HCT116 (cell line): Measurements from ENCODE around the gene CES3. TPM values are rescaled to one million over a fixed set of nuclear protein-coding genes. Genes with fewer than 3 reads are reported as not detected.

ENCODE experiments used
- ATAC-seq: fragments of 200-7000 bp; cut with Tn5 transposase; 2 replicates; pipeline ENCODE4 v1.9.1; 2020; ENCODE audit warnings: mild to moderate bottlenecking, moderate library complexity
- BruUV-seq: library from RNA; stranded (reverse); fragments of 400-500 nt; replicated peaks from 2 replicates; lab custom pipeline; 2021; lab: Mats Ljungman, UMichigan
- CTCF ChIA-PET: fragments of 300-600 bp; sonication (Branson Sonifier 250); formaldehyde crosslinking; loops from one replicate; lab custom pipeline; 2021; ENCODE audit warnings: antibody characterized with exemption; lab: Charles Lee
- POLR2A ChIA-PET: fragments of 300-600, 350-600 bp; sonication (Branson Sonifier 250); formaldehyde crosslinking; loops from one replicate; lab custom pipeline; 2021; ENCODE audit warnings: antibody characterized with exemption; lab: Charles Lee
- RAD21 ChIA-PET, 2 experiments: fragments of 300-600 bp; sonication (Branson Sonifier 250); formaldehyde crosslinking; loops; one replicate each; lab custom pipeline; 2023; ENCODE audit warnings: low total read pairs in 2 of 2; ENCODE audit not compliant: uncharacterized antibody in 2 of 2, unreplicated experiment in 2 of 2, low non-redundant PET in 1 of 2; lab: Charles Lee
- DNase-seq: peaks from one replicate; pipeline ENCODE4 v3.0.0-alpha.2; 2010; ENCODE audit warnings: low read depth, low spot score
- H2AFZ ChIP-seq: fragments of 200-600 bp; shearing (Covaris generic), sonication (generic); 2 replicates; pipeline ENCODE4 v1.6.1; 2017; ENCODE audit warnings: low read depth, mixed run types, mixed read lengths, antibody characterized with exemption, low read length; ENCODE audit not compliant: poor library complexity, severe bottlenecking
- H3K27ac ChIP-seq: 2 replicates; pipeline ENCODE4 v1.5.1; 2012; ENCODE audit warnings: low read depth, low read length
- H3K27me3 ChIP-seq: fragments of 200-600 bp; sonication (generic); 2 replicates; pipeline ENCODE4 v1.6.1; 2016; ENCODE audit warnings: mixed run types, low read length, mixed read lengths; ENCODE audit not compliant: insufficient read depth
- H3K36me3 ChIP-seq, 2 experiments: fragments of 200-500 bp in 1 of 2; fragments of 200-600 bp in 1 of 2; sonication (Bioruptor generic) in 1 of 2; sonication (generic) in 1 of 2; 2 replicates each; pipeline versions ENCODE4 v1.5.1 to v1.6.1; 2014 to 2016; ENCODE audit warnings: low read length in 2 of 2, inconsistent platforms in 1 of 2, mixed read lengths in 1 of 2, mixed run types in 1 of 2; ENCODE audit not compliant: insufficient read depth in 2 of 2, control insufficient read depth in 1 of 2
- H3K4me1 ChIP-seq, 2 experiments: fragments of 200-600 bp in 1 of 2; sonication (generic) in 1 of 2; 2 replicates each; pipeline versions ENCODE4 v1.5.1 to v1.6.1; 2012 to 2017; ENCODE audit warnings: low read length in 2 of 2, inconsistent platforms in 1 of 2, mild to moderate bottlenecking in 1 of 2, mixed read lengths in 1 of 2, mixed run types in 1 of 2, moderate library complexity in 1 of 2; ENCODE audit not compliant: insufficient read depth in 2 of 2, control insufficient read depth in 1 of 2
- H3K4me2 ChIP-seq: fragments of 200-600 bp; sonication (generic); 2 replicates; pipeline ENCODE4 v1.6.1; 2017; ENCODE audit warnings: mixed run types, low read length, mixed read lengths
- H3K4me3 ChIP-seq, 2 experiments: fragments of 200-600 bp in 1 of 2; sonication (generic) in 1 of 2; replicated peaks in 1 of 2; 2 replicates each; pipeline ENCODE4 v1.5.1; 2011 to 2016; ENCODE audit warnings: low read length in 2 of 2, control low read depth in 1 of 2, low read depth in 1 of 2, mild to moderate bottlenecking in 1 of 2, mixed read lengths in 1 of 2, mixed run types in 1 of 2
- H3K79me2 ChIP-seq: fragments of 200-600 bp; sonication (generic); 2 replicates; pipeline ENCODE4 v1.6.1; 2017; ENCODE audit warnings: mild to moderate bottlenecking, mixed run types, low read length, moderate library complexity, mixed read lengths; ENCODE audit not compliant: insufficient read depth
- H3K9ac ChIP-seq: fragments of 200-600 bp; sonication (generic); 2 replicates; pipeline ENCODE4 v1.6.1; 2016; ENCODE audit warnings: low read length, mixed read lengths
- H3K9me2 ChIP-seq: fragments of 200-600 bp; sonication (generic), shearing (Covaris generic); 2 replicates; pipeline ENCODE4 v1.6.1; 2017; ENCODE audit warnings: mixed run types, mild to moderate bottlenecking, moderate library complexity; ENCODE audit not compliant: insufficient read depth
- H3K9me3 ChIP-seq, 2 experiments: fragments of 200-500 bp in 1 of 2; fragments of 200-600 bp in 1 of 2; sonication (Bioruptor generic) in 1 of 2; sonication (generic) in 1 of 2; 2 replicates each; pipeline ENCODE4 v1.6.1; 2014 to 2017; ENCODE audit warnings: low read length in 2 of 2, mixed read lengths in 2 of 2, inconsistent platforms in 1 of 2, low read depth in 1 of 2, mild to moderate bottlenecking in 1 of 2, mixed run types in 1 of 2, moderate library complexity in 1 of 2; ENCODE audit not compliant: control insufficient read depth in 1 of 2, insufficient read depth in 1 of 2
- H4K20me1 ChIP-seq: fragments of 200-600 bp; sonication (generic), shearing (Covaris generic); 2 replicates; pipeline ENCODE4 v1.6.1; 2017; ENCODE audit warnings: mixed run types, mild to moderate bottlenecking, moderate library complexity; ENCODE audit not compliant: insufficient read depth
- ATF3 ChIP-seq: IDR thresholded peaks from 2 replicates; pipeline ENCODE4 v1.6.1; 2012
- CBX3 ChIP-seq: IDR thresholded peaks from 2 replicates; pipeline ENCODE4 v1.6.1; 2012; ENCODE audit warnings: low read depth
- CEBPB ChIP-seq: IDR thresholded peaks from 2 replicates; pipeline ENCODE4 v1.6.1; 2012; ENCODE audit warnings: low read depth
- EZH2 ChIP-seq: fragments of 200-600 bp; sonication (generic); IDR thresholded peaks from 2 replicates; pipeline ENCODE4 v1.6.1; 2017; ENCODE audit warnings: antibody characterized with exemption, mixed run types
- EZH2phosphoT487 ChIP-seq: fragments of 200-600 bp; IDR thresholded peaks from 2 replicates; pipeline ENCODE4 v1.6.1; 2018; ENCODE audit warnings: antibody characterized with exemption, borderline replicate concordance
- FOSL1 ChIP-seq: IDR thresholded peaks from 2 replicates; pipeline ENCODE4 v1.6.1; 2012; ENCODE audit warnings: low read depth
- JUND ChIP-seq: IDR thresholded peaks from 2 replicates; pipeline ENCODE4 v1.6.1; 2012
- MAX ChIP-seq: IDR thresholded peaks from 2 replicates; pipeline ENCODE4 v1.6.1; 2012
- RAD21 ChIP-seq: IDR thresholded peaks from 2 replicates; pipeline ENCODE4 v1.6.1; 2012; ENCODE audit warnings: low read depth, mild to moderate bottlenecking
- REST ChIP-seq: IDR thresholded peaks from 2 replicates; pipeline ENCODE4 v1.6.1; 2012; ENCODE audit warnings: low read depth
- SIN3A ChIP-seq: IDR thresholded peaks from 2 replicates; pipeline ENCODE4 v1.6.1; 2012; ENCODE audit warnings: low read depth
- SP1 ChIP-seq: IDR thresholded peaks from 2 replicates; pipeline ENCODE4 v1.6.1; 2012; ENCODE audit warnings: low read depth
- SRF ChIP-seq: IDR thresholded peaks from 2 replicates; pipeline ENCODE4 v1.6.1; 2012; ENCODE audit warnings: low read depth
- YY1 ChIP-seq: IDR thresholded peaks from 2 replicates; pipeline ENCODE4 v1.6.1; 2011; ENCODE audit warnings: low read length, low read depth, moderate library complexity, mild to moderate bottlenecking; ENCODE audit not compliant: insufficient replicate concordance; ENCODE audit errors: extremely low read depth
- ZBTB33 ChIP-seq: IDR thresholded peaks from 2 replicates; pipeline ENCODE4 v1.6.1; 2011; ENCODE audit warnings: mild to moderate bottlenecking, low read length, moderate library complexity; ENCODE audit not compliant: insufficient replicate concordance; ENCODE audit errors: extremely low read depth
- ZFX ChIP-seq: fragments of 450-650 bp; IDR thresholded peaks from 2 replicates; pipeline ENCODE4 v1.6.1; 2017
- ZNF274 ChIP-seq: fragments of 200-500 bp; sonication (Bioruptor generic); IDR thresholded peaks from 2 replicates; pipeline ENCODE4 v1.6.1; 2014; ENCODE audit warnings: mild to moderate bottlenecking, low read depth, low read length, inconsistent platforms
- intact Hi-C: fragments of 100-400 bp; cut with micrococcal nuclease; formaldehyde crosslinking; loops from 2 replicates; pipeline ENCODE4 v1.10.0; 2022
- total RNA-seq: library from RNA; stranded (reverse); gene quantifications from one replicate; pipeline ENCODE4 v1.2.1, GENCODE V29; 2021; ENCODE audit not compliant: unreplicated experiment

The CES3 gene
- total RNA-seq, 1 experiment from 2014 or later: 10.8 TPM

- H3K4me1 ChIP-seq: peaks cover 0 to 8% of the 10 kb centered on the region in 2 experiments; a peak in 2 of 4 replicates
- no peak overlapping the region for H3K27ac ChIP-seq
- H3K36me3 ChIP-seq: no peaks in the 10 kb centered on the region
- no peak overlapping the region for H3K4me3 ChIP-seq
- ChIA-PET CTCF (interaction anchor here (0.8 kb wide), 1 partner anchor 14 kb away, joined by 3 read pairs; no protein-coding TSS in a partner anchor), POLR2A (no interaction called here)
- no peaks in the 10 kb centered on the region for H3K79me2 ChIP-seq
- H4K20me1 ChIP-seq: no peaks in the 10 kb centered on the region
- no peak overlapping the region for H3K9ac ChIP-seq
- TF ChIP-seq YY1 (no peak), EZH2 (no peak), MAX (no peak), SIN3A (no peak), ZNF274 (no peak), EZH2phosphoT487 (no peak), ATF3 (no peak), FOSL1 (no peak), SRF (no peak), ZFX (no peak)
- TF ChIP-seq, all 23 proteins: peak for 0
- intact Hi-C loops: no loop called here
- no peak overlapping the region for H2AFZ ChIP-seq
- no peak for ATAC-seq
- BruUV-seq: no TSS peak
- no peaks in the 10 kb centered on the region for H3K27me3 ChIP-seq
- no peaks in the 10 kb centered on the region for H3K9me2 ChIP-seq
- RAD21 ChIA-PET: no interaction called here
- DNase-seq: no peak
- no peaks in the 10 kb centered on the region for H3K9me3 ChIP-seq
- no peak overlapping the region for H3K4me2 ChIP-seq
Observed at GRCh38 chr16:66915041-66915440, 46.0 kb upstream of the CES3 start.

GRCh38 chr16:66916518-66916917 lies 44.5 kb upstream of the CES3 start:
- no peak overlapping the region for H3K9ac ChIP-seq
- ChIA-PET RAD21 (no interaction called here), CTCF (no interaction called here), POLR2A (no interaction called here)
- H3K36me3 ChIP-seq: no peaks in the 10 kb centered on the region
- H3K9me3 ChIP-seq: no peaks in the 10 kb centered on the region
- ATAC-seq (no peak), DNase-seq (no peak)
- no TSS peak for BruUV-seq
- H3K27me3 ChIP-seq: no peaks in the 10 kb centered on the region
- no peak overlapping the region for H3K27ac ChIP-seq
- H3K4me3 ChIP-seq: no peak overlapping the region
- H4K20me1 ChIP-seq: no peaks in the 10 kb centered on the region
- H3K9me2 ChIP-seq: no peaks in the 10 kb centered on the region
- H2AFZ ChIP-seq: no peak overlapping the region
- no peak overlapping the region for H3K4me2 ChIP-seq
- H3K4me1 ChIP-seq: peaks cover 0 to 1% of the 10 kb centered on the region in 2 experiments; a peak in 1 of 4 replicates
- no peaks in the 10 kb centered on the region for H3K79me2 ChIP-seq
- intact Hi-C loops: no loop called here
- no peak for TF ChIP-seq JUND
- no peak for TF ChIP-seq FOSL1
- no peak for TF ChIP-seq ZBTB33
- no peak for TF ChIP-seq REST
- TF ChIP-seq CBX3: no peak
- no peak for TF ChIP-seq YY1
- TF ChIP-seq SRF: no peak
- no peak for TF ChIP-seq RAD21
- TF ChIP-seq CEBPB: no peak
- TF ChIP-seq SP1: no peak
- TF ChIP-seq ZFX: no peak
